Memory B cell (primary cell): Measurements from ENCODE around the gene DNAH8.

Source experiments
- ATAC-seq: fragments of 150-1000 bp; cut with Tn5 transposase; 2 replicates; pipeline ENCODE4 v1.10.0; 2021; ENCODE audit warnings: low read depth, mild to moderate bottlenecking, moderate library complexity
- DNase-seq, 2 donors: peaks; one replicate each; pipeline ENCODE4 v3.0.0; 2022; ENCODE audit warnings: low spot score in 2 of 2
- H3K27ac Mint-ChIP-seq: one replicate; pipeline ENCODE4 v1.8.0; 2022; ENCODE audit warnings: mild to moderate bottlenecking, moderate library complexity, mixed read lengths
- H3K27me3 Mint-ChIP-seq: one replicate; pipeline ENCODE4 v1.8.0; 2022; ENCODE audit warnings: mixed read lengths
- H3K36me3 Mint-ChIP-seq: one replicate; pipeline ENCODE4 v1.8.0; 2022; ENCODE audit warnings: mild to moderate bottlenecking, mixed read lengths
- H3K4me1 Mint-ChIP-seq: one replicate; pipeline ENCODE4 v1.8.0; 2022; ENCODE audit warnings: mixed read lengths
- H3K4me3 Mint-ChIP-seq: one replicate; pipeline ENCODE4 v1.8.0; 2022; ENCODE audit warnings: mild to moderate bottlenecking, moderate library complexity, mixed read lengths
- H3K9me3 Mint-ChIP-seq: one replicate; pipeline ENCODE4 v1.8.0; 2022; ENCODE audit warnings: mixed read lengths

The DNAH8 gene

GRCh38 chr6:38716825-38717224, 1.7 kb downstream of the DNAH8 start:
- H3K4me3 Mint-ChIP-seq = no peak overlapping the region
- H3K27ac Mint-ChIP-seq = no peak overlapping the region
- H3K36me3 Mint-ChIP-seq = peaks cover 8% of the 10 kb centered on the region
- H3K9me3 Mint-ChIP-seq = peaks cover 6% of the 10 kb centered on the region
- H3K4me1 Mint-ChIP-seq = peaks cover 5% of the 10 kb centered on the region
- ATAC-seq = no peak
- DNase-seq = no peak
- peaks cover 28% of the 10 kb centered on the region for H3K27me3 Mint-ChIP-seq

GRCh38 chr6:38719358-38719757, 4.2 kb downstream of the DNAH8 start:
- no peak for DNase-seq
- peaks cover 6% of the 10 kb centered on the region for H3K9me3 Mint-ChIP-seq
- H3K36me3 Mint-ChIP-seq = peaks cover 8% of the 10 kb centered on the region
- ATAC-seq = no peak
- peaks cover 2% of the 10 kb centered on the region for H3K4me1 Mint-ChIP-seq
- peaks cover 17% of the 10 kb centered on the region for H3K27me3 Mint-ChIP-seq
- no peak overlapping the region for H3K27ac Mint-ChIP-seq
- no peak overlapping the region for H3K4me3 Mint-ChIP-seq

DNA sequence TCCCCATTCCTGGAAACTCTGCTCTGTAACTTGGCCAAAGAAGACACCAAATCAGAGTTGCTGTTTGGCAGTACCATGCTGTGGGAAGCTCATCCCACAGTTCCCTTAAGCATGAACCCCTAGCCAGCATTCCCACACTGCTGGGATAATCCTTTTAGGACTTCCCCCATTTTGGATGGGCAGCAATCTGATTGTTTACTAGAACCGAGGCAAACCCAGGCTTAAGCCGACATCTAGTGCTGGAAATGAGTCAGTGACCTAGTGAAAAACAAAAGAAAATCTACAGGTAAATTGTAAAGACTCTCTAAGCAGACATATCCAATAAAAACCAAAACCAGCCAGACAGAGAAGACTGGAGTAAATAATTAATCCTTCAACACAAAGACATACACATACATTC, 5.2 kb downstream of the DNAH8 start:
- no peak for DNase-seq
- no peak overlapping the region for H3K4me3 Mint-ChIP-seq
- no peaks in the 10 kb centered on the region for H3K4me1 Mint-ChIP-seq
- H3K9me3 Mint-ChIP-seq = peaks cover 6% of the 10 kb centered on the region
- H3K27me3 Mint-ChIP-seq = peaks cover 15% of the 10 kb centered on the region
- no peak overlapping the region for H3K27ac Mint-ChIP-seq
- H3K36me3 Mint-ChIP-seq = peaks cover 8% of the 10 kb centered on the region
- ATAC-seq = no peak

- Mint-ChIP-seq H3K4me1 (no peaks in the 10 kb centered on the region), H3K9me3 (peaks cover 6% of the 10 kb centered on the region), H3K36me3 (peaks cover 8% of the 10 kb centered on the region), H3K4me3 (no peak overlapping the region), H3K27me3 (peaks cover 8% of the 10 kb centered on the region), H3K27ac (no peak overlapping the region)
- ATAC-seq (no peak), DNase-seq (no peak)
These were observed 6.9 kb downstream of the DNAH8 start for GRCh38 chr6:38722038-38722437.

DNA sequence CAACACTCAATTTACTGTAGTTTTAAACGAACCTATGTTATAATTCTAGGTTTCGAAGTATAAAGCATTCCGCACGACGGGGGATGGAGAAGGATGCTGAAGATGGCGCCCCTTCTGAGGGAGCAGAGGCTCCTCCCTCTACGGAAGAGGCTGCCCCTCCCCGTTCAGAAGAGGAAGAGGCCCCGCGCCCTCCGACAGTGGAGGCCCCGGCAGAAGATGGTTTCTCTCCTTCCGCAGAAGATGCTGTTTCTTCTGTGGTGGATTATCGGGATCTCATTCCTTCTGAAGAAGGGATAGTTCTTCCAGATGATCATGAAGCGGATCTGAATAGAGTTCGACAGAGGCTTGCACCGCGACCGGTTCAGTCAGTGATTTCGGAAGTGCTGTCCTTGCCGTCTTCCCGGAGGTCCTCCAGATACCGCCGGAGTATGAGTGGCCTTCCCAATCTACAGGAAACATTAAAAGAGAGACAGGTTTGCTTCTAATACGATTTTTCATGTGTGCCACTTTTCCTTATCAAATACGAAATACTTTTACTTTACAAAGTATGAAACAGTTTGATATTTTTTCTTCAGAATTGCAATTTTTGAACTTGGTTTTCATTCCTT, 7.7 kb downstream of the DNAH8 start:
- no peak overlapping the region for H3K27ac Mint-ChIP-seq
- no peaks in the 10 kb centered on the region for H3K4me1 Mint-ChIP-seq
- DNase-seq = no peak
- peaks cover 8% of the 10 kb centered on the region for H3K27me3 Mint-ChIP-seq
- no peak for ATAC-seq
- no peak overlapping the region for H3K4me3 Mint-ChIP-seq
- H3K36me3 Mint-ChIP-seq = peaks cover 8% of the 10 kb centered on the region
- peaks cover 6% of the 10 kb centered on the region for H3K9me3 Mint-ChIP-seq

DNA sequence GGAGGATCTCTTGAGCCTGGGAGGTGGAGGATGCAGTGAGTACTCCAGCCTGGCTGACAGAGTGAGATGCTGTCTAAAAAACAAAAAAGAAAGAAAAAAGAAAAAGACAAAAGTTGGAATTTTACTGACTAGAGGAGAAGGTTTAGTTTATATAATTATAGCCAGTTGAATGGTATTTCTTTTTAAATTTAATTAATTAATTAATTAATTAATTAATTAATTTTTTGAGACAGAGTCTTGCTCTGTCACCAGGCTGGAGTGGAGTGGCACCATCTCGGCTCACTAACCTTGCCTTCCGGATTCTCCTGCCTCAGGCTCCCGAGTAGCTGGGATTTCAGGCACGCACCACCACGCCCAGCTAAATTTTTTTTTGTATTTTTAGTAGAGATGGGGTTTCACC, 8.7 kb downstream of the DNAH8 start:
- H3K36me3 Mint-ChIP-seq = peaks cover 8% of the 10 kb centered on the region
- H3K9me3 Mint-ChIP-seq = peaks cover 6% of the 10 kb centered on the region
- no peaks in the 10 kb centered on the region for H3K4me1 Mint-ChIP-seq
- no peak overlapping the region for H3K27ac Mint-ChIP-seq
- DNase-seq = no peak
- H3K4me3 Mint-ChIP-seq = no peak overlapping the region
- peaks cover 7% of the 10 kb centered on the region for H3K27me3 Mint-ChIP-seq
- ATAC-seq = no peak

DNA sequence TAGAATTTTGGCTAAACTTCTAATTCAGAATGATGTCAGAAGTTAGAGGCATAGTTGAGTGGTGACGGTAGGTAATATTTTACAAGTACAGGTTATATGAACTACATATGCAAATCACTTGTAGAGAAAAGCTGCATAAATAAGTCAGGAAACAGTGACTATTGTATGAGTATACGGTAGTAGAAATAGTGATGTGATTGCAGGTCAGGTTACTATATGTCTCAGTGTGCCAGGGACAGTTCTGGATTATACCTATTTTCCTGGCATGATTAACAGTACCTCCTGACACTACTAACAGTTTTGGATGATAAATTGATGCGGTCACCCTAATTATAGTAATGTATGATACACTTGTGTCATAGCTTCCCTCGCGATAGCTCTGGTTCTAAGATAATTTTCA, 9.2 kb downstream of the DNAH8 start:
- Mint-ChIP-seq H3K4me3 (no peak overlapping the region), H3K36me3 (peaks cover 8% of the 10 kb centered on the region), H3K4me1 (no peaks in the 10 kb centered on the region), H3K9me3 (peaks cover 6% of the 10 kb centered on the region), H3K27ac (no peak overlapping the region), H3K27me3 (peaks cover 5% of the 10 kb centered on the region)
- ATAC-seq (no peak), DNase-seq (no peak)

GRCh38 chr6:38725414-38726183, 10.5 kb downstream of the DNAH8 start:
- peaks cover 4% of the 10 kb centered on the region for H3K9me3 Mint-ChIP-seq
- peaks cover 5% of the 10 kb centered on the region for H3K36me3 Mint-ChIP-seq
- ATAC-seq (no peak), DNase-seq (no peak)
- peaks cover 5% of the 10 kb centered on the region for H3K27me3 Mint-ChIP-seq
- H3K4me1 Mint-ChIP-seq = no peaks in the 10 kb centered on the region
- H3K4me3 Mint-ChIP-seq = no peak overlapping the region
- H3K27ac Mint-ChIP-seq = no peak overlapping the region

DNA sequence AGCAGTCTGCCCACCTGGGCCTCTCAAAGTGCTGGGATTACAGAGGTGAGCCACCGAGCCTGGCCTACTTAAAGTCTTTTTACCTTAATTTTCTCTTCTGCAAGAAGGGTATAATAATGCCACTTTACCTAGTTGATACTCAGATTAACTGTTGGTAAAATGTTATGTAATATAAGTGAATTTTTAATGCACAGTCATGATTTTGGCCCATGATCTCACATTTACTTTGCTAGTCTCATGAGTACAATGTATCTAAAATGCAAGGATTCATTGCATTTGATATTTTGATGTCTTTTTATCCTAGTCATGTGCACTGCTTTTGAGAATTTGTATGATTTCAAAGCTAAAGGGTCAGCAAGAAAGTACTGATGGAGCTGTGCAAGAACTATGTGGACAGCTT, 13.1 kb downstream of the DNAH8 start:
- ATAC-seq (no peak), DNase-seq (no peak)
- no peaks in the 10 kb centered on the region for H3K4me1 Mint-ChIP-seq
- H3K27me3 Mint-ChIP-seq = peaks cover under 1% of the 10 kb centered on the region
- no peak overlapping the region for H3K27ac Mint-ChIP-seq
- H3K36me3 Mint-ChIP-seq = no peaks in the 10 kb centered on the region
- H3K9me3 Mint-ChIP-seq = no peaks in the 10 kb centered on the region
- H3K4me3 Mint-ChIP-seq = no peak overlapping the region

GRCh38 chr6:38730140-38730862, 15.2 kb downstream of the DNAH8 start:
- Mint-ChIP-seq H3K27me3 (peaks cover 2% of the 10 kb centered on the region), H3K4me1 (no peaks in the 10 kb centered on the region), H3K4me3 (no peak overlapping the region), H3K36me3 (peaks cover under 1% of the 10 kb centered on the region), H3K27ac (no peak overlapping the region), H3K9me3 (peaks cover under 1% of the 10 kb centered on the region)
- DNase-seq = no peak
- no peak for ATAC-seq

- DNase-seq = no peak
- Mint-ChIP-seq H3K9me3 (peaks cover 5% of the 10 kb centered on the region), H3K27ac (no peak overlapping the region), H3K4me1 (no peaks in the 10 kb centered on the region), H3K36me3 (peaks cover 3% of the 10 kb centered on the region), H3K27me3 (peaks cover 5% of the 10 kb centered on the region), H3K4me3 (no peak overlapping the region)
- no peak for ATAC-seq
These were observed 21.8 kb downstream of the DNAH8 start for GRCh38 chr6:38736951-38737350.

DNA sequence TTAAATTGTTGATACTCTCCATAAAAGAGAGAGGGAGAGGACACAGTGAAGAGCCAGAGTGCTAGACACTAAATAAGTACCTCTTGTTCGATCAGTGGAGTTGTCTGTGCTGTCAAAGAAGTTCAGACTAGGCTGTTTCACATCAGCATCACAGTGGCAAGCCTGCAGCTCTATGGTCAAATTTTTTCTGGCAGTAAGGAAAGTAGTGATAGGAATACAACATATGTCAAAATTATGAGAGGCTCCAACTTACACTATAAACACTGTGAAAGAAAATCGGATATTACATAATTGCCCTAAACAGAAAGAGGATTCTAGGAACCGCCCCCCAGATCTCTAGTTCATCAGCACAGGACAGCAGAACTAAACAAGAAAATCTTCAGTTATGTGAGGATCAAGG, 23.1 kb downstream of the DNAH8 start:
- Mint-ChIP-seq H3K9me3 (peaks cover 5% of the 10 kb centered on the region), H3K4me3 (no peak overlapping the region), H3K27me3 (peaks cover 4% of the 10 kb centered on the region), H3K36me3 (peaks cover 3% of the 10 kb centered on the region), H3K4me1 (no peaks in the 10 kb centered on the region), H3K27ac (no peak overlapping the region)
- ATAC-seq (no peak), DNase-seq (no peak)

DNA sequence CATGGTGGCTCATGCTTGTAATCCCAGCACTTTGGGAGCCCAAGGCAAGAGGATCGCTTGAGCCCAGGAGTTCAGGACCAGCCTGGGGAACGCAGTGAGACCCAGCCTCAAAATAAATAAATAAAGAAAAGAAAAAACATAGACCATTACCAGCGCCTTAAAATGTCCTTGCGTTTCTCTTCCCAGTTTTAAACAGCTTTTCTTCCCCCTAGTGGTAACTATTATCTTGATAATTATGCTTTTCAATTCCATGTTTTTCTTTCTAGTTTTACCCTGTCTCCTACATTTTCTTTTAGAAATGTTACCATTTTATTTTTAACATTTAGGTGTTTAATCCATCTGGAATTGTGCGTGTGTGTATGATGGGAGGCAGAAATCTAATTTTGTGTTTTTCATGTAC, 24.4 kb downstream of the DNAH8 start:
- H3K4me3 Mint-ChIP-seq = no peak overlapping the region
- peaks cover 2% of the 10 kb centered on the region for H3K27me3 Mint-ChIP-seq
- ATAC-seq = no peak
- peaks cover 5% of the 10 kb centered on the region for H3K9me3 Mint-ChIP-seq
- no peaks in the 10 kb centered on the region for H3K4me1 Mint-ChIP-seq
- H3K27ac Mint-ChIP-seq = no peak overlapping the region
- DNase-seq = no peak
- peaks cover 3% of the 10 kb centered on the region for H3K36me3 Mint-ChIP-seq

DNA sequence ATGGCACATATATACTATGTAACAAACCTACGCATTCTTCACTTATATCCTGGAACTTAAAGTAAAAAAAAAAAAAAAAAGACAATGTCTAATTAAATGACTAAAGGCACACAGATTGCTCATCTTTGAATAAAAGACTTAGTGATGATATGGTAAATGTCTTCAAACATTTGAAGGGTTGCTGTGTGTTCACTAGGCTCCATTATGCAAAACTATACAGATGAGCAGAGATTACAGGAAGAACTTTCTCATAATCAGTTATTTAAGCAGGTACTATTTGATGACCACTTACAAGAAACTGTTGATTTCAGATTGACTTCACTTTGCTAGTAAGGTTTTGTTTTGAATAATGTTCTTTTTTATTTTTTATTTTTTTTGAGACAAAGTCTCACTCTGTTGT, 34.4 kb downstream of the DNAH8 start:
- no peak for DNase-seq
- H3K4me3 Mint-ChIP-seq = no peak overlapping the region
- H3K9me3 Mint-ChIP-seq = no peaks in the 10 kb centered on the region
- no peak for ATAC-seq
- H3K27me3 Mint-ChIP-seq = peaks cover 7% of the 10 kb centered on the region
- H3K27ac Mint-ChIP-seq = no peak overlapping the region
- H3K4me1 Mint-ChIP-seq = no peaks in the 10 kb centered on the region
- no peaks in the 10 kb centered on the region for H3K36me3 Mint-ChIP-seq
